Ascending aorta (tissue), 2 donors: ENCODE measurements around the gene ARAP1. TPM values are rescaled to one million over a fixed set of nuclear protein-coding genes. Genes with fewer than 3 reads are reported as not detected.

Experiments used
- DNase-seq, 2 donors: peaks; one replicate each; pipeline ENCODE4 v3.0.0-alpha.2; 2019; ENCODE audit warnings: low spot score in 2 of 2
- H3K27ac ChIP-seq, 2 donors: fragments of 200-600 bp; sonication (generic); one replicate each; pipeline ENCODE4 v1.5.1; 2016 to 2017; ENCODE audit warnings: mild to moderate bottlenecking in 1 of 2
- H3K27me3 ChIP-seq: fragments of 200-600 bp; sonication (generic); one replicate; pipeline ENCODE4 v1.5.1; 2017
- H3K36me3 ChIP-seq, 2 donors: fragments of 200-600 bp; sonication (generic); one replicate each; pipeline ENCODE4 v1.5.1; 2016
- H3K4me1 ChIP-seq, 2 donors: fragments of 200-600 bp; sonication (generic); one replicate each; pipeline ENCODE4 v1.5.1; 2016 to 2017; ENCODE audit warnings: mild to moderate bottlenecking in 1 of 2
- H3K4me3 ChIP-seq, 2 donors: fragments of 200-600 bp; sonication (generic); one replicate each; pipeline ENCODE4 v1.5.1; 2016 to 2017; ENCODE audit warnings: mild to moderate bottlenecking in 1 of 2
- H3K9me3 ChIP-seq, 2 donors: fragments of 200-600 bp; sonication (generic); one replicate each; pipeline ENCODE4 v1.5.1; 2016
- intact Hi-C: fragments of 100-400 bp; cut with DNase I; formaldehyde crosslinking; loops from one replicate; pipeline ENCODE4 v1.15.1; 2023
- total RNA-seq: library from RNA; depleted of rRNA; stranded (reverse); fragments of >200 nt; gene quantifications from one replicate; pipeline ENCODE4 v1.1.0, GENCODE V29; 2016
- TF ChIP-seq, protein P1 (sequence below), 3 experiments: fragments of 200-600 bp in 2 of 3; fragments of 450-650 bp in 1 of 3; sonication (generic) in 2 of 3; IDR thresholded peaks; one replicate each; pipeline ENCODE4 v1.5.1; 2016 to 2019; ENCODE audit warnings: antibody characterized with exemption in 3 of 3, mild to moderate bottlenecking in 1 of 3, moderate library complexity in 1 of 3

ARAP1 gene
- total RNA-seq, 1 donor from 2014 or later = 238 TPM

GRCh38 chr11:72740060-72740424 is 12.2 kb downstream of the ARAP1 start:
- no peaks in the 10 kb centered on the region for H3K9me3 ChIP-seq
- intact Hi-C loops = no loop called here
- H3K36me3 ChIP-seq = no peaks in the 10 kb centered on the region
- H3K27me3 ChIP-seq = no peaks in the 10 kb centered on the region
- H3K27ac ChIP-seq = no peak overlapping the region
- H3K4me1 ChIP-seq = peaks cover 0 to 16% of the 10 kb centered on the region in 2 donors
- DNase-seq = no peak
- H3K4me3 ChIP-seq = no peak overlapping the region
- TF ChIP-seq, protein P1, sequence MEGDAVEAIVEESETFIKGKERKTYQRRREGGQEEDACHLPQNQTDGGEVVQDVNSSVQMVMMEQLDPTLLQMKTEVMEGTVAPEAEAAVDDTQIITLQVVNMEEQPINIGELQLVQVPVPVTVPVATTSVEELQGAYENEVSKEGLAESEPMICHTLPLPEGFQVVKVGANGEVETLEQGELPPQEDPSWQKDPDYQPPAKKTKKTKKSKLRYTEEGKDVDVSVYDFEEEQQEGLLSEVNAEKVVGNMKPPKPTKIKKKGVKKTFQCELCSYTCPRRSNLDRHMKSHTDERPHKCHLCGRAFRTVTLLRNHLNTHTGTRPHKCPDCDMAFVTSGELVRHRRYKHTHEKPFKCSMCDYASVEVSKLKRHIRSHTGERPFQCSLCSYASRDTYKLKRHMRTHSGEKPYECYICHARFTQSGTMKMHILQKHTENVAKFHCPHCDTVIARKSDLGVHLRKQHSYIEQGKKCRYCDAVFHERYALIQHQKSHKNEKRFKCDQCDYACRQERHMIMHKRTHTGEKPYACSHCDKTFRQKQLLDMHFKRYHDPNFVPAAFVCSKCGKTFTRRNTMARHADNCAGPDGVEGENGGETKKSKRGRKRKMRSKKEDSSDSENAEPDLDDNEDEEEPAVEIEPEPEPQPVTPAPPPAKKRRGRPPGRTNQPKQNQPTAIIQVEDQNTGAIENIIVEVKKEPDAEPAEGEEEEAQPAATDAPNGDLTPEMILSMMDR (IDR thresholded peaks at IDR 0.05) = no peak

DNA sequence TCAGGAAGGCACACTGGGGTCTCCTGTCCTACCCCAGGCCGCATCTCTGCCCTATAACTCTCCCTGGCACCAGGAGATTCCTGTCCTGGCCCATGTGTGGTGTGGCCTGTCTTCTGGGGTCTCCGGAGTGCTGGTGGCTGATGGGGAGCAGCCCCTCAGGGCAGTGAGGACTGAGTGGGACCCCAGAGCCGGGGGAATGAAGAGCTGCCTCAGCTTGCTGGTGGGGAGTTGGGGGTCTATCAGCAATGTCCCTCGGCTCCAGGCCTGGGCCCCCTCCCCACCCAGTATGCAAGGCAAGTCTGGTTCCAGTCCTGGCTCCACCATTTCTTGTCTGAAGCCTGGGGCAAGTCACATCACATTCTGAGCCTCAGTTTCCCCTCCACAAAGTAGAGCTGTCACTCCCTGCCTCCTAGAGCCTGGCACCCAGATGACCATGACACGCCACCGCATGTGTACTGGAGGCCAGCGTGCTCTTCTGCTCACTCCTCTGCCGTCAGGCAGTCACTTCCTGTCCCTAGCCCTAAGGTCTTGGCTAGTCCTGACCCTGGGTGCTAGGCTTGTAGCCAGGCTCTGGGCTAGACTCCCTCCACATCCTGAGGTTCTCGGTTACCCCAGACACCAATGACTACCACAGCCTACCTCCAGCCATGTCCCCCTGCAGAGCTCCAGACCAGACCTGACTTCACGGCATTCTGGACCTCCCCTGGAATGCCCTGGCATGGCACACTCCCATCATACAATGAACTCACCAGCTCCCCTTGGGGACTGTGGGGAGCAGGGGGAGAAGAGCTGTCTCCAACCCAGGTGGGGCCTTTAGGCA is 12.8 kb downstream of the ARAP1 start:
- Histone ChIP-seq H3K27ac (peak overlapping the region; percentile 44 to 45), H3K4me1 (peaks cover 0 to 14% of the 10 kb centered on the region in 2 donors), H3K27me3 (no peaks in the 10 kb centered on the region), H3K4me3 (no peak overlapping the region), H3K36me3 (no peaks in the 10 kb centered on the region), H3K9me3 (no peaks in the 10 kb centered on the region)
- intact Hi-C loops = no loop called here
- no peak for DNase-seq
- TF ChIP-seq, protein P1 (IDR thresholded peaks at IDR 0.05) = no peak

GRCh38 chr11:72738199-72739141 is 13.7 kb downstream of the ARAP1 start:
- Histone ChIP-seq H3K4me3 (peak overlapping the region in 1 of 2 donors; percentile 9), H3K4me1 (peaks cover 0 to 11% of the 10 kb centered on the region in 2 donors), H3K36me3 (no peaks in the 10 kb centered on the region), H3K27ac (peak overlapping the region; percentile 44 to 45), H3K27me3 (no peaks in the 10 kb centered on the region), H3K9me3 (no peaks in the 10 kb centered on the region)
- no peak for DNase-seq
- TF ChIP-seq, protein P1 (IDR thresholded peaks at IDR 0.05) = no peak
- intact Hi-C loops = no loop called here

GRCh38 chr11:72737336-72737735 is 14.9 kb downstream of the ARAP1 start:
- Histone ChIP-seq H3K36me3 (no peaks in the 10 kb centered on the region), H3K4me3 (no peak overlapping the region), H3K27ac (peak overlapping the region; percentile 11 to 67), H3K4me1 (peaks cover 0 to 11% of the 10 kb centered on the region in 2 donors), H3K9me3 (no peaks in the 10 kb centered on the region), H3K27me3 (no peaks in the 10 kb centered on the region)
- intact Hi-C loops = no loop called here
- TF ChIP-seq, protein P1 (IDR thresholded peaks at IDR 0.05) = no peak
- no peak for DNase-seq

GRCh38 chr11:72736452-72737069 is 15.6 kb downstream of the ARAP1 start:
- H3K4me3 ChIP-seq = no peak overlapping the region
- TF ChIP-seq, protein P1 (IDR thresholded peaks at IDR 0.05) = no peak
- H3K4me1 ChIP-seq = peaks cover 0 to 6% of the 10 kb centered on the region in 2 donors
- no peaks in the 10 kb centered on the region for H3K36me3 ChIP-seq
- H3K27ac ChIP-seq = peak overlapping the region; percentile 11 to 67
- peak; percentile 77 to 79 for DNase-seq
- no peaks in the 10 kb centered on the region for H3K9me3 ChIP-seq
- intact Hi-C loops = no loop called here
- H3K27me3 ChIP-seq = no peaks in the 10 kb centered on the region
